Activated CD4-positive, alpha-beta T cell treated with anti-CD3 and anti-CD28 coated beads, Interleukin-2, amount 50 U/mL, for 1 hour (primary cell): ENCODE data around the gene PTH1R.

Experiments
- DNase-seq: peaks from one replicate; pipeline ENCODE4 v3.0.0-alpha.2; 2020

Gene PTH1R

GRCh38 chr3:46917257-46917656 is 39.7 kb downstream of the PTH1R start:
- DNase-seq, result no peak

DNA sequence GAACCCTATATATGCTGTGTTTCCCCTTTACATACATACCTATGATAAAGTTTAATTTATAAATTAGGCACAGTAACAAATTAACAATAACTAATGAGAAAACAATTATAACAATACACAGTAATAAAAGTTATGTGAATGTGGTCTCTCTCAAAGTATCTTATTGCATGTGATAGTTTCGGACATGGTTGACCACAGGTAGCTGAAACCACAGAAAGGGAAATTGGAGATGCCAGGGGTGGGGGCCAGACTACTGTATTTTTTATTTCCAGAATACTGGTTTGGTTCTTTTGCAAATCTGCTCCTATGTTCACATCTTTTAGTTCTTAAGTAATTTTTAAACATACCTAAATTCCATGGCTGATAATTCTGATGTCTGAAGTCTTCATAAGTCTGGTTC is 40.7 kb downstream of the PTH1R start:
- no peak for DNase-seq

GRCh38 chr3:46918634-46919033 is 41.1 kb downstream of the PTH1R start:
- no peak for DNase-seq

- DNase-seq, result no peak
These were observed 43.5 kb downstream of the PTH1R start for GRCh38 chr3:46921041-46921440.

- DNase-seq, result no peak
These were observed 44.4 kb downstream of the PTH1R start for GRCh38 chr3:46921871-46922271.

GRCh38 chr3:46922426-46922825 is 44.9 kb downstream of the PTH1R start:
- DNase-seq, result no peak

DNA sequence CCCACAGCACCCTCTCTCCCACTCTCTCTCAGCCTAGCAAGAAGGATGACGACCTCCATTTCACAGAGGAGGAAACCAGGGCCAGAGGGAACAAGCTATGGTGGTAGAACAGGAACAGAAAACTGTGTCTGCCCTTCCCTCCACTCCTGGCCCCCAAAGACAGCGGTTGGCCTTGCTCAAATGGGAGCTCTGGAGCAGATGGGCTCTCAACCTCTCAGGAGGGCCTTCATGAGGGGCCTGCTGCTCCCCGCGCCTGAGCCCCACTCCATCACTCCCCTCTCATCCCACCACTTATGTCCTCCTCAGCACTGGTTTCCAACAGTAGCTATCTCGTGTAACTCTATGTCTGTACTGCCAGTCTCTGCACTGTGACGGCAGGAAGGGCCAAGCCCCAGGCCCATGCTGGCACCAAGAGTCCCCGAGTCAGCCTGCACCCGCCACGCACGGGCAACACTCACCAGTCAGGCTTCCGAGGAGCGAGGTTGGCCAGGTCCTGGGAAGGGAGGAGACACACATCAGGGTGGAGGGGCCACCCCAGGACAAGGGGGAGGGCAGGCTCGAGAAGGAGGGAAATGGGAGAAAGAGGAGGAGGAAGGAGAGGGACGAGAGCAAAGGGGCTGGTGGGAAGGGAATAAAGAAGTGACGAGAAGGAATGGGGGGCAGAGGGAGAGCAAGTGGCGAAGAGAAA is 45.5 kb downstream of the PTH1R start:
- no peak for DNase-seq

GRCh38 chr3:46923559-46924350 is 46.2 kb downstream of the PTH1R start:
- peak; percentile 29 for DNase-seq

GRCh38 chr3:46924921-46925584 is 47.5 kb downstream of the PTH1R start:
- DNase-seq, result no peak

DNA sequence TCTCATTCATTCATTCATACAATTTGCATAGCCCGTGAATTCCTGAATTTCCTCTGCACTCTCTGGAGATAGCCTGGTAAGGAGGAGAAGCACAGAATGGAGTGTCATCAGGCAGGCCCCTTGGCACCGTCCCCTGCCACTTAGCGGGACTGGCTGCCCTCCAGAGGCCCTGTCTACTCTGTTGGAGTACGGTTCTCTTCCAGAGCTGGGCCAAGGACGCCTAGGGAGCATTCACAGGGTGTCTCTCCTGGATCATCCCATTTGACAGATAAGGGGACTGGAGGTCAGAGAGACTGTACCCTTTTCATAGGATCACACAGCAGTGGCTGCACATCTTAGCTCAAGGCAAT is 48.0 kb downstream of the PTH1R start:
- no peak for DNase-seq

GRCh38 chr3:46926039-46926438 is 48.5 kb downstream of the PTH1R start:
- no peak for DNase-seq

- DNase-seq, result no peak
These were observed 48.9 kb downstream of the PTH1R start for GRCh38 chr3:46926447-46926846.

GRCh38 chr3:46926871-46927717 is 49.6 kb downstream of the PTH1R start:
- no peak for DNase-seq

GRCh38 chr3:46927718-46928073 is 50.2 kb downstream of the PTH1R start:
- no peak for DNase-seq

GRCh38 chr3:46928282-46928681 is 50.8 kb downstream of the PTH1R start:
- no peak for DNase-seq

GRCh38 chr3:46929324-46929723 is 51.8 kb downstream of the PTH1R start:
- no peak for DNase-seq

- no peak for DNase-seq
These were observed 52.8 kb downstream of the PTH1R start for GRCh38 chr3:46930166-46930944.

GRCh38 chr3:46930945-46931403 is 53.5 kb downstream of the PTH1R start:
- no peak for DNase-seq

GRCh38 chr3:46931631-46932331 is 54.3 kb downstream of the PTH1R start:
- DNase-seq, result no peak

GRCh38 chr3:46932455-46933225 is 55.1 kb downstream of the PTH1R start:
- DNase-seq, result no peak

GRCh38 chr3:46933261-46933660 is 55.7 kb downstream of the PTH1R start:
- DNase-seq, result no peak
